ENCODE results near the gene KCNC2. TPM values are rescaled to one million over a fixed set of nuclear protein-coding genes. Genes with fewer than 3 reads are reported as not detected.

Gene KCNC2
- total RNA-seq, 8 experiments from 2014 or later, result 0.63 to 4.6 (median 1.1) TPM; not detected in 3

GRCh38 chr12:75139196-75139595, 70.4 kb downstream of the KCNC2 start:
- 38 to 100% (median 84%) methylated on average over 1 to 5 of the region's 5 CpGs for WGBS, 10 experiments
- H3K27ac ChIP-seq, result no peak overlapping the region
- in situ Hi-C loops (cut with MboI; ENCODE audit: low pct_unique_long_range_greater_than_20kb in 2 of 9, low sequenced_read_pairs in 9 of 9, unreplicated experiment in 9 of 9), result no loop called here

DNA sequence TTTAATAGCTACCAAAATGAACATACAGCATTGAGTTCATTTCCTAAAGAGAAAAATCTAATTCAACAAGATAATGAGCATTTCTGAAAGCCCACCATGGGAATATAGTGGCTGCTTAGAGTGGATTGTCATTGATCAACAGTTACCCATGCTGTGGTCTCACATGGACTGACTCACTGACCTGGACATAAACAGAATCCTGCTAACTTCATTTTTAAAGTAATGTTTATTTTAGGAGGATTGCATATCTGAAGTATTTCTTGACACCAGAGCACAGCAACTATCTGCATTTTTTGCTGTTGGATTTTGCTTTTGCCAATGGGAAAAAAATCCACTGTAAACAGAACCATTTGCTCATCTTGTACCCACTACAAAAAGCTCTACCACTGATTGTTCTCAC, 71.7 kb downstream of the KCNC2 start:
- in situ Hi-C loops (cut with MboI; ENCODE audit: low pct_unique_long_range_greater_than_20kb in 2 of 9, low sequenced_read_pairs in 9 of 9, unreplicated experiment in 9 of 9), result no loop called here
- H3K27ac ChIP-seq, result no peak overlapping the region
- no peaks in the 10 kb centered on the region for H3K4me1 ChIP-seq (replicated peaks in 1 of 2)
- ATAC-seq (replicated peaks in 6 of 8), result no peak
- no peak overlapping the region for H3K4me3 ChIP-seq

More at GRCh38 chr12:75139196-75139595, 70.4 kb downstream of the KCNC2 start:
- ATAC-seq (replicated peaks in 6 of 8), result no peak
- H3K4me1 ChIP-seq (replicated peaks in 1 of 2), result no peaks in the 10 kb centered on the region
- H3K4me3 ChIP-seq, result no peak overlapping the region

GRCh38 chr12:75135026-75135425, 74.6 kb downstream of the KCNC2 start:
- Histone ChIP-seq H3K27ac (no peak overlapping the region), H3K4me1 (replicated peaks in 1 of 2) (no peaks in the 10 kb centered on the region), H3K4me3 (no peak overlapping the region)
- WGBS, 10 experiments, result 0 to 75% (median 20%) methylated on average over 1 of the region's 1 CpG; no CpG with 5 or more reads in 1 of the 10 experiments
- ATAC-seq (replicated peaks in 6 of 8), result peak in 1 of 8 experiments; percentile 18
- in situ Hi-C loops (cut with MboI; ENCODE audit: low pct_unique_long_range_greater_than_20kb in 2 of 9, low sequenced_read_pairs in 9 of 9, unreplicated experiment in 9 of 9), result no loop called here

DNA sequence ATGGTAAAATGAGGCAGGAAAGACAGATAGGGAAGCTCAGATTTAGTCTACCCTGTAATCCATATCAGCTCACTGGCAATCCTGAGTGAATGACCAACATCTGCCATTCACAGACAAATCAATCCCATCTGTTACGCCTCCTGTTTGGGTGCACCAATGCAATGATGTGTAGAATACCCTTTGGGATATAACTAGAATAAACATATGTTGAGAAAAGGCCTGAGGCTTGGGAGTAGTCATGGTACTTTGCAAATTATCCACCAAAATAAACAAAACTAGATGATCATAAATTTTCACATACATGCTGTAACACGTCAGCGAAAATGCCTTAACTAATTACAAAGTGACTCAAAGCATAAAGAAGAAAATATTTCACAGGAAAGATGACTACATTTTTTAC, 78.8 kb downstream of the KCNC2 start:
- H3K4me3 ChIP-seq, result no peak overlapping the region
- peaks cover 5 to 8% of the 10 kb centered on the region in 2 donors for H3K4me1 ChIP-seq (replicated peaks in 1 of 2)
- in situ Hi-C loops (cut with MboI; ENCODE audit: low pct_unique_long_range_greater_than_20kb in 2 of 9, low sequenced_read_pairs in 9 of 9, unreplicated experiment in 9 of 9), result no loop called here
- WGBS, 10 experiments, result 0 to 100% (median 75%) methylated on average over 1 to 3 of the region's 3 CpGs; no CpG with 5 or more reads in 2 of the 10 experiments
- peak in 3 of 8 experiments; percentile 97 to 98 (median 98) for ATAC-seq (replicated peaks in 6 of 8)
- no peak overlapping the region for H3K27ac ChIP-seq

DNA sequence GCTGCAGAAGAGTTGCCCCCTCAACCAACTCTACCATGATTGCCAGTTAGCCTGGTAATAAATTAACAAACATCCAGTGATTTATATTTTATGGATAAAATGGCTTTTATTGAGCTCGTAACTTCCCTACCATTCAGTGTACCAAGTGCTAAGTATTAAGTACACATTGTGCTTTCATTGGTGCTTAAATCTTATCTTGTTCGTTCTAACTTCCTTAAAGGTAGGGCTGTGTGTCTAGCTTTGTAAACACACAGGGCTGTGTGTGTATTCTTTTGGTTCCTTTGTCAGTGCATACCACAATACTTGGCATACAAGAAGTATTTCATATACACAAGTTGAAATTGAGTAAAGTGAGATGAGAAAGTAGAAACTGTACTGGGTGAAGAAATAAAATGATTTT, 80.4 kb downstream of the KCNC2 start:
- Histone ChIP-seq H3K4me1 (replicated peaks in 1 of 2) (peaks cover 5 to 8% of the 10 kb centered on the region in 2 donors), H3K27ac (no peak overlapping the region), H3K4me3 (no peak overlapping the region)
- ATAC-seq (replicated peaks in 6 of 8), result no peak
- in situ Hi-C loops (cut with MboI; ENCODE audit: low pct_unique_long_range_greater_than_20kb in 2 of 9, low sequenced_read_pairs in 9 of 9, unreplicated experiment in 9 of 9), result no loop called here
- WGBS, 10 experiments, result 58 to 100% (median 88%) methylated on average over 1 to 2 of the region's 2 CpGs; no CpG with 5 or more reads in 3 of the 10 experiments

- WGBS, 10 experiments, result 28 to 100% (median 83%) methylated on average over 1 to 2 of the region's 2 CpGs
- Histone ChIP-seq H3K27ac (no peak overlapping the region), H3K4me1 (replicated peaks in 1 of 2) (peaks cover 17 to 25% of the 10 kb centered on the region in 2 donors), H3K4me3 (no peak overlapping the region)
- ATAC-seq (replicated peaks in 6 of 8), result no peak
- in situ Hi-C loops (cut with MboI; ENCODE audit: low pct_unique_long_range_greater_than_20kb in 2 of 9, low sequenced_read_pairs in 9 of 9, unreplicated experiment in 9 of 9), result no loop called here
Observed at GRCh38 chr12:75121036-75121705, 88.5 kb downstream of the KCNC2 start.

DNA sequence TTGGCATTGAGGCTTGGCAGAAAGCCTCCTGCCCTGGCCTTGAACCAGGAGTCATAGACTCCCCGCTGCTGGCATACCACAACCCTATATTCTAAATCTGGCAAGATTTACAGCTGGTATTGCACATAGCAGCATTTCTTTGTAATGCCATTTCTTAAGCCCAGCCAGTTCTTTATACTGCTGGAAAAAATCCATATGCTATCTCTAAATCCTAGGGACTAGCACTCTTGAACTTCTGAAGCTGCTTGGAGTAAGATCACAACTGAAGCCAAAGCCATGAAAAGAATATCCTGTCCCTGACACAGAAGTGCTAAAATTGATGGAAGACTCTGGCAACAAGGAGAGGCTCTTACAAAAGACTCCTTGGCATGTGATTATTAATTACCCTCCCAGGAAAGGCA, 89.3 kb downstream of the KCNC2 start:
- peak in 2 of 8 experiments; percentile 44 to 65 for ATAC-seq (replicated peaks in 6 of 8)
- Histone ChIP-seq H3K27ac (no peak overlapping the region), H3K4me3 (no peak overlapping the region), H3K4me1 (replicated peaks in 1 of 2) (peaks cover 17 to 28% of the 10 kb centered on the region in 2 donors)
- in situ Hi-C loops (cut with MboI; ENCODE audit: low pct_unique_long_range_greater_than_20kb in 2 of 9, low sequenced_read_pairs in 9 of 9, unreplicated experiment in 9 of 9), result no loop called here
- WGBS, 10 experiments, result 69 to 80% (median 80%) methylated on average over 1 of the region's 1 CpG; no CpG with 5 or more reads in 6 of the 10 experiments

- H3K4me3 ChIP-seq, result no peak overlapping the region
- peaks cover 17 to 28% of the 10 kb centered on the region in 2 donors for H3K4me1 ChIP-seq (replicated peaks in 1 of 2)
- peak in 6 of 8 experiments; percentile 33 to 71 (median 58) for ATAC-seq (replicated peaks in 6 of 8)
- WGBS, 10 experiments, result 0 to 74% (median 42%) methylated on average over 1 to 4 of the region's 5 CpGs
- H3K27ac ChIP-seq, result no peak overlapping the region
- in situ Hi-C loops (cut with MboI; ENCODE audit: low pct_unique_long_range_greater_than_20kb in 2 of 9, low sequenced_read_pairs in 9 of 9, unreplicated experiment in 9 of 9), result no loop called here
Observed at GRCh38 chr12:75116646-75117198, 92.9 kb downstream of the KCNC2 start.

DNA sequence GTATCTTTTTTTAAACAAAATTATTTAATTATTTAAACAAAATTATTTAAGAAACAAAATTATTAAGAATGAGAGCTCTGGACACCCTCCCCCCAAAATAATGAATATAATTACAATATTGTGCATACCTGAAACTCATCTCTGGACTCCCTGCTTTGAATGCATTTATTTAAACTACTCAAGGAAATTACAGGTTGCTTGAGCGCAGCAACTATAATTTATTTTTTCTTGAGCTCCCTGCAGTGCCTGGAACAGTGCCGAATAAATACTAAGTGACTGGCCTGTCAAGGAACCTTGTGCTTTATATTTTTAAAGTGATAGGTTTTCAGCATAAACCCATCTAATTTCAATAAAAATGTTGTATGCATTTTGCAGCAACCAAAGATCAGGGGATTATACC, 93.9 kb downstream of the KCNC2 start:
- 22 to 100% (median 86%) methylated on average over 1 to 2 of the region's 2 CpGs; no CpG with 5 or more reads in 1 of the 10 experiments for WGBS, 10 experiments
- peaks cover 17 to 22% of the 10 kb centered on the region in 2 donors for H3K4me1 ChIP-seq (replicated peaks in 1 of 2)
- ATAC-seq (replicated peaks in 6 of 8), result no peak
- H3K27ac ChIP-seq, result no peak overlapping the region
- in situ Hi-C loops (cut with MboI; ENCODE audit: low pct_unique_long_range_greater_than_20kb in 2 of 9, low sequenced_read_pairs in 9 of 9, unreplicated experiment in 9 of 9), result no loop called here
- H3K4me3 ChIP-seq, result no peak overlapping the region

DNA sequence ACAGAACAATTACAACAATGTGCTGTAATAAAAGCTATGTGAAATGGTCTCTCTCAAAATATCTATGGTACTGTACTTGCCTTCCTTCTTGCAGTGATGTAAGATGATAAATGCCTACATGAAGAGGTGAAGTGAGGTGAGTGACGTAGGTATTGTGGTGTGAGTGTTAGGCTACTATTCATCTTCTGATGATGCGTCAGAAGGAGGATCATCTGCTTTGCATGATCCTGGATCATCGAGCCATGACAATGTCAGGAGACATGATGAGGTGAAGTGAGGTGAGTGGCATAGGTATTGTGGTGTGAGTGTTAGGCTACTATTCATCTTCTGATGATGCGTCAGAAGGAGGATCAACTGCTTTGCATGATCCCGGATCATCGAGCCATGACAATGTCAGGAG, 105.8 kb downstream of the KCNC2 start:
- in situ Hi-C loops (cut with MboI; ENCODE audit: low pct_unique_long_range_greater_than_20kb in 2 of 9, low sequenced_read_pairs in 9 of 9, unreplicated experiment in 9 of 9), result no loop called here
- Histone ChIP-seq H3K4me1 (replicated peaks in 1 of 2) (no peaks in the 10 kb centered on the region), H3K27ac (no peak overlapping the region), H3K4me3 (no peak overlapping the region)
- 50 to 100% (median 94%) methylated on average over 1 to 6 of the region's 6 CpGs; no CpG with 5 or more reads in 2 of the 10 experiments for WGBS, 10 experiments
- no peak for ATAC-seq (replicated peaks in 6 of 8)

DNA sequence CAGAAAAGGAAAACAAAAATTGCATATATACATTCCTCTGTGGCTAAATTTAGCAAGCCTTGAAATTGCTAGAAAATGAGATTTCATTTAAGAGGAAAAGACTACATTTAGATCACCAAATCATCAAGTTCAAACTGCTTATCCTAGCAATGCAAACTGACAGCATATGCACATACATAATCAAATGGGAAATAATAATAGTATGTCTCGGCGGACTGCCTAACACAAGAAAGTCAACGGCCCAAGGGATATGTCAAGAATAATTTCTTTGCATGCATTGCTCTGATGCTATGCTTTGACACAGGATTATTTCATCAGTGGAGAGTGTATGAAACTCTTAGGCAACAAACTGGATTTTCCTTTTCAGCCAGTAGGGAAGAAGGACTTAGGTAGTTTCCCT, 107.9 kb downstream of the KCNC2 start:
- WGBS, 10 experiments, result 5 to 97% (median 24%) methylated on average over 3 of the region's 3 CpGs; no CpG with 5 or more reads in 3 of the 10 experiments
- ATAC-seq (replicated peaks in 6 of 8), result no peak
- H3K4me3 ChIP-seq, result no peak overlapping the region
- H3K4me1 ChIP-seq (replicated peaks in 1 of 2), result no peaks in the 10 kb centered on the region
- in situ Hi-C loops (cut with MboI; ENCODE audit: low pct_unique_long_range_greater_than_20kb in 2 of 9, low sequenced_read_pairs in 9 of 9, unreplicated experiment in 9 of 9), result no loop called here
- no peak overlapping the region for H3K27ac ChIP-seq

DNA sequence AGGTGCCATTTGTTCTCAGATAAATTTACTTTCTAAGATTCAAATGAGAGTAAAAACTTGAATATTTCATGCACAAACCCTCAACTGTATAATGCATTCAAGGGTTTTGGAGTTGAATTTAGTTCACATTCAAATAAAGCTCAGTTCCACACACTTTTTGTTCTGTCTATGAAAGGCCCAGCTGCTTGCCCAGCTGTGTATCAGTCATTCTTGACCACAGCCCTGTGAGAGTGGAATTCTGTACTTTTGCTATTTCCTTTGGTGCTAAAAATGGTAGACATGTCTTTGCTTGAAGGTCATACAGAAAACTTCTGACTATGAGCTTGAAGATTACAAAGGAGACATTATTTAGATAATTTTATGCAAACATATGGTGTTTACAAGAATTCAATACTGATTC, 110.4 kb downstream of the KCNC2 start:
- in situ Hi-C loops (cut with MboI; ENCODE audit: low pct_unique_long_range_greater_than_20kb in 2 of 9, low sequenced_read_pairs in 9 of 9, unreplicated experiment in 9 of 9), result loop anchor here in 1 of 9 experiments (25.0 kb wide), 1 partner anchor 287 kb away; no protein-coding TSS in a partner anchor
- Histone ChIP-seq H3K4me3 (no peak overlapping the region), H3K4me1 (replicated peaks in 1 of 2) (no peaks in the 10 kb centered on the region), H3K27ac (no peak overlapping the region)
- ATAC-seq (replicated peaks in 6 of 8), result peak in 1 of 8 experiments; percentile 64

DNA sequence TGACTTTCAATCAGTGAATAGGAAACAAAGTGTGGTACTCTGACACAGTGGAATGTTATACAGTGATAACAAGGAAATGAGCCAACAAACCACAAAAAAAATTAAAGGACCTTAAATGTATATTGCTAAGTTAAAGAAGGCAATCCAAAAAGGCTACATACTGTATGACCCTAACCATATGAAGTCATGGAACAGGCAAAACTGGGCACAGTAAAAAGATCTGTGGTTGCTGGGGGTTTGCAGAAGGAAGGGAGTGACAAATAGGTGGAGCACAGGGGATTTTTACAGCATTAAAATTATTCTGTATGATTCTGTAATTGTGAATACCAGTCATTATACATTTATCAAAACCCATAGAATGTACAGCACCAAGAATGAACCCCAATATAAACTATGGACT, 112.6 kb downstream of the KCNC2 start:
- in situ Hi-C loops (cut with MboI; ENCODE audit: low pct_unique_long_range_greater_than_20kb in 2 of 9, low sequenced_read_pairs in 9 of 9, unreplicated experiment in 9 of 9), result loop anchor here in 1 of 9 experiments (25.0 kb wide), 1 partner anchor 285 kb away; no protein-coding TSS in a partner anchor
- Histone ChIP-seq H3K4me1 (replicated peaks in 1 of 2) (no peaks in the 10 kb centered on the region), H3K4me3 (no peak overlapping the region), H3K27ac (no peak overlapping the region)
- no peak for ATAC-seq (replicated peaks in 6 of 8)

Data from motor neuron (in vitro differentiated cells).